Stimulated activated CD4-positive, alpha-beta T cell treated with anti-CD3 and anti-CD28 coated beads, Interleukin-1b, Interleukin-23, amount 100 ng/mL, for 24 hours (primary cell): Measurements from ENCODE around the gene PDPK1.

ENCODE experiments used
- DNase-seq, 4 experiments: peaks; one replicate each; pipeline ENCODE4 v3.0.0-alpha.2; 2020; ENCODE audit warnings: low read depth in 4 of 4, low spot score in 1 of 4

PDPK1 gene

DNA sequence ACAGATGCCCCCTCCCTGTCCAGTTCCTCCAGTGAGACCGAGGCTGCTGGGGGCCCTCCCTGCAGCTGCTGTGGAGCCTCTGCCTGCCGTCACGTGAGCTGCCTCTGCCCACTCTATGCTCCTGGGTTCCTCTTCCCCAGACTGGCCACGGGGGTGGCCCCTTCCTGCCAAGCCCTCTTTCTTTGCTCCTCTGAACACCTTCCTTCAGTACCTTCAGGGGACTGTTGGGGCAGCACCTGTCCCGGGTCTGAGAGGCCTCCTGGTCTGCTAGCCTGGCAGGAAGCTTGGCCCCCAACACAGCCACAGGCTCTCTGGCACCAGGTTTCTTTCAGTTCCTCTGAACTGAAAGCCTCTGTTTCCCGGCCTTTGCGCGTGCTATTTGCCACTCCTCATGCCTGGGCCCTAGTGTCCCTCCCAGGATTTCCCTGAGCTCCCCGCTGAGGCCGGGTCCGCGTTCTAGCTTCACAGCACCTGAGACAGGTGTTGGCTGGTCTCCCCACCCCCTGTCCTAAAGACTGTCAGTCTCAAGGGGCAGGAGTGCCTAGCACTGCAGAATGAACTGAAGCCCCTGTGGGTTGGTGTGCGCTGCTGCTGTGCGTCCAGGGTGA, 30.7 kb upstream of the PDPK1 start:
- DNase-seq = no peak

GRCh38 chr16:2507665-2508064, 30.2 kb upstream of the PDPK1 start:
- DNase-seq = no peak

- no peak for DNase-seq
Measured at GRCh38 chr16:2508722-2509400, 29.0 kb upstream of the PDPK1 start.

GRCh38 chr16:2511128-2511800, 26.6 kb upstream of the PDPK1 start:
- no peak for DNase-seq

- no peak for DNase-seq
Measured at GRCh38 chr16:2511996-2512734, 25.7 kb upstream of the PDPK1 start.

DNA sequence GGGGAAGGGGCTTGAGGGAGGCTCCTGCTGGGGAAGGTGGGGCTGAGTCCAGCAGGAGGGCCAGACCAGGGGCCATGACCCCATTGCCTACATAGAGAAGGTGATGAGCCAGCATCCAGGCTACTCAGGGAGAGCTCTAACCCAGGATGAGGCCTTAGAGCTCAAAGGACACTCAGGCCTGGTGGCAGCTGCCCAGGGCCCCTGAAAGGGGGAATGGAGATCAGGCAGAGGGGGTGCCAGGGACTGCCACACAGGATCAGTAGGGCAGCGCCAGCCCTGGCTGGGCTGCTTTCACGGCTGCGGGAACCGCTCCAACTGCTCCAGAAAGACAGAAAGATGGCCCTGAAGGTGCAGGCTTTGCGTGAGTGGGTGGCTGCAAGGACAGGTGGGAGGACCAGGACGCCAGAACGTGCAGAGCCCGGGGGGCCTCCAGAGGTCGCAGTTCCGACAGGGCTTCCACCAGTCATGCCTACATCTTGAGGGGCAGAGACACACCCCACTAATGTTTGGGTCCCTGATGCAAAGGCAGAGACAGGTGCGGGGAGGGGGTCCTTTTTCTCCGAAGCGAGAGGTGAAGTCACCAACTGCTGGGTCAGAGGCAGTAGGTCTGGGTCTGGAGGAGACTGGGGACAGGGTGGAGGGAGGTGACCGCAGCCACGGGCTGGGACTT, 25.0 kb upstream of the PDPK1 start:
- DNase-seq = no peak

DNA sequence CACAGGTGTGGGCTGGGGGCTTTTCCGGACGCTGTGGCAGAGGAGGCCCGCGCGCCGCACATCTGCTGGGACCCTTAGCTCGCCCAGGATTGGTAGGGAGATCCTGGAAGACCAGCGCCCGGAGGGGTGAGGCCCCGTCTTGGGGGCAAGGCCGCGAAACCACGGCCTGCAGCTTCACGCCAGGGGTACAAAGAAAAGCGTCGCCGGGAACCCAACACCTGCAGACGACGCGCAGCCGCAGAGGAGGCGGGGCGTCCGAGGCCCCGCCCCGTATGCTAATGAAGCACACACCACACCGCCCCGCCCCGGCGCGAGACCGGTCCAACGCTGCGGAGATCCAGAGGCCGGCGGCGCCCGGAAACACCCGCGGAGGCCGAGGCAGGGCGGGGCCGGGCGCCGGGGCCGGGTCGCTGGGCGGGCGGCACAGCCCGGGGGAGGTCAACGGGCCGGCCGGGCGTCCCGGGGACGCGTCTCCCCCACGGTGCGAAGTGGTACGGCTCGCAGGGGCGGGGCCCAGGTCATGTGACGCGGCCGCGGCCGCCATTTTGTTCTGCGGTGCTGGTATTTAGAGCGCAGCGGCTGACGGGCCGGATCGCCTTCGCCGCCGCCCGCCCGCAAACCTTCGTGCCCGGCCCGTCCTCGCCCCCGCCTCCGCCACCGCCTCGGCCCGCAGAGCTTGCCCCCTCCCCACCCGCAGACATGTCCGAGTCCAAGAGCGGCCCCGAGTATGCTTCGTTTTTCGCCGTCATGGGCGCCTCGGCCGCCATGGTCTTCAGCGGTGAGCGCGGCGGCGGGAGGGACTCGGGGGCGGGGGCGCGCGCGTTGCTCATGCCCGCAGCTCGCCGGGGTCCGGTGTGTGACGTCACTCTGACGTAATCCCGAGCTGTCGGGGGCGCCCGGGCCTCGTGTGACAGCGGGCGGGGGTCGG, 24.2 kb upstream of the PDPK1 start, which contains the start of gene ATP6V0C:
ATP6V0C (plus strand) TSS at position 548 of the 928 bp plus-strand sequence; CDS start at position 700, 152 bp downstream.
- DNase-seq = peak; percentile 75 to 88 (median 83)

- DNase-seq = peak in 1 of 4 experiments; percentile 17
Measured at GRCh38 chr16:2514333-2515179, 23.3 kb upstream of the PDPK1 start.

DNA sequence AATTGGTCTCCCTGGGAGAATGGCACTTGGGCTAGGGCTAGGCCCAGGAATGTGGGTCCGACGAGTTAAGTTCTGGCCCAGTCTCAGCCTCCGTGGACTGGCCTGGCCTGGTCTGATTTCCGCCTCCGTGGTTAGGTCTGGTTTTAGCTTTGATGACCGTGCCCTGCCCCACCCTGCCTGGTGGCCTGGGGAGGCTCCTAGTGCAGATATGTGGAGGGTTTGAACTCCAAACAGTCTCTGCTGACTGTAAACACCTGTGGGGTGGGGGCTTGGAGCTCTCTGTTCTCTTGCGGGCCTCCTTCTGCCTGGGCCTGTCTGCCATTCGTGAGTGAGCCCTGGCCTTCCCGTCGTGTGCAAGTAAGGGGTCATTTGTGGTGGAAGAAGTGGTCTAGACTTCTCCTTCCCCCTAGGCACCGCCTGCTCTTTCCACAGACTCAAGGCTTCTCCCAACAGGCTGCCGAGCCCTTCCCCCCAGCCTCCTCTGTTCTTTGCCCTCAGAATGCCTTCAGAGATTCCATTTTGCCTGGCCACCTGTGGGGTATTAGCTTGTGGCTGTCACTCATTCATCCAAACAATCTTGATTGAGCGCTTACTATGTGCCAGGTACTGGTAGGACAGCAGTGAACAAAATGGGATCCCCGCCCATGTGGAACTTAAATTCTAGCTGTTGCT, 22.5 kb upstream of the PDPK1 start:
- no peak for DNase-seq

DNA sequence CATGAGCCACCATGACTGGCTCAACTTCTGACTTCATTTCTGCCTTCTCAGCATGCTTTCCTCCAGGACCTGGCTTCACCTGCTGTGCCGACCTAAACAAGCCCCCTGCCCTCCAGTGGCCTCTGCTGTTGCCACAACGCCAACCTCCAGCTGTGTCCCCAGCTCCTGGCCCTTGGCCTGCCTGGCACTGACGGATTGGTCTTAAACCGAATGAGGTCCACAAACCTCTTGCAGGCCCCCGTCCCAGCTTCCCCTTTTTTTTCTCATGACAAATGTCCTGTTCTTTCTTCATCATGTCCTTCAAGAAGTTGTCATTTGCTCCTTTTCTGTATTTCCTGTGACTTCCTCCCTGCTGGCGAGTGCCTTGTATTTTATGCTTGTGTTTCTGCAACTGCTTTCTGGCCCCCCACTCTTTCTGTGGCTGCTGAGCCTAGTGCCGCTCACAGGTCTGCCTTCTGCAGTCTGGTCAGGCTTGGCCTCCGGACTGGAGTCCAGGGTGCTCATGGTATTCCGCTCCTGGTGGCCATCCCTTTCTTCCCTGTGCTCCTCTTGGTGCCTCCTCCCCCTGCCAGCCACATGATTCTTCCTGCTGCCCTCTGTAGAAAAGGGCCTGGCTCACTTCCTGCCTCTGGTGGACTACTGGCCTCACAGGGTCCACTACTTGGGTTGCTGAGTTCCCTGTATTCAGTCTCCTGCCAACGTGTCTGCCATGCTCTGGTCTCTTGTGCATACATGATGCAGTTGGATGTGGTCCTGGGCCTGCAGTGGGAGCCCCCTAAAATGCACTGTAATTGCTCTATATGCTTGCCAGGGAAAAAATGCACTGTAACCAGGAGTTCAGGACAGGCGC, 21.2 kb upstream of the PDPK1 start:
- no peak for DNase-seq

- DNase-seq = no peak
Measured at GRCh38 chr16:2517954-2518605, 19.7 kb upstream of the PDPK1 start.

DNA sequence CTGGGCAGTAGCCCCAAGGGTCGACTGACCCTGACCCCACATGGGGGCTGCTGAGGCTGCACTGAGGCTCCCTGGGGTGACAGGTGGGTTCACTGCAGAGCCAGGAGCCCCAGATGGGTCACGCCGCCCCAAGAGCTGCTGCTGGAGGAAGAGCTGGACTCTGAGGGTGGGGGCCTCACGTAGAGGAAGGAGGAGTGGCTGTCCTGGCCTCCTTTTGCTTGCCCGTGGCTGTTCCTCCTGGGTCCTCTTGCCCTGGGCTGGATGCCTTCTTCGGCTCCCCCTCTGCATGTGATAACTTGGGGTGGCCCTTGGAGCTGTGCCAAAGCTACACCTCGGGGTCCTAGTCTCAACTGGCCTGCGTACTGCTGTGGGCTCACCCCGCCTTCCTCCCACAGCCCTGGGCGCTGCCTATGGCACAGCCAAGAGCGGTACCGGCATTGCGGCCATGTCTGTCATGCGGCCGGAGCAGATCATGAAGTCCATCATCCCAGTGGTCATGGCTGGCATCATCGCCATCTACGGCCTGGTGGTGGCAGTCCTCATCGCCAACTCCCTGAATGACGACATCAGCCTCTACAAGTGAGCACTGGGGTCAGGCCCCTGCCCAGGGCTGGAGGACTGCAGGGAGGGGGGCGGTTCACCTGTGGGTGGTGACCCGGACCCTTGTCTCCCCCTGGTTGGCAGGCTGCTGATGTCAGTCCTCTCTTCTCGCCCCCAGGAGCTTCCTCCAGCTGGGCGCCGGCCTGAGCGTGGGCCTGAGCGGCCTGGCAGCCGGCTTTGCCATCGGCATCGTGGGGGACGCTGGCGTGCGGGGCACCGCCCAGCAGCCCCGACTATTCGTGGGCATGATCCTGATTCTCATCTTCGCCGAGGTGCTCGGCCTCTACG, 18.8 kb upstream of the PDPK1 start:
- DNase-seq = no peak

GRCh38 chr16:2519711-2520080, 18.1 kb upstream of the PDPK1 start:
- no peak for DNase-seq

DNA sequence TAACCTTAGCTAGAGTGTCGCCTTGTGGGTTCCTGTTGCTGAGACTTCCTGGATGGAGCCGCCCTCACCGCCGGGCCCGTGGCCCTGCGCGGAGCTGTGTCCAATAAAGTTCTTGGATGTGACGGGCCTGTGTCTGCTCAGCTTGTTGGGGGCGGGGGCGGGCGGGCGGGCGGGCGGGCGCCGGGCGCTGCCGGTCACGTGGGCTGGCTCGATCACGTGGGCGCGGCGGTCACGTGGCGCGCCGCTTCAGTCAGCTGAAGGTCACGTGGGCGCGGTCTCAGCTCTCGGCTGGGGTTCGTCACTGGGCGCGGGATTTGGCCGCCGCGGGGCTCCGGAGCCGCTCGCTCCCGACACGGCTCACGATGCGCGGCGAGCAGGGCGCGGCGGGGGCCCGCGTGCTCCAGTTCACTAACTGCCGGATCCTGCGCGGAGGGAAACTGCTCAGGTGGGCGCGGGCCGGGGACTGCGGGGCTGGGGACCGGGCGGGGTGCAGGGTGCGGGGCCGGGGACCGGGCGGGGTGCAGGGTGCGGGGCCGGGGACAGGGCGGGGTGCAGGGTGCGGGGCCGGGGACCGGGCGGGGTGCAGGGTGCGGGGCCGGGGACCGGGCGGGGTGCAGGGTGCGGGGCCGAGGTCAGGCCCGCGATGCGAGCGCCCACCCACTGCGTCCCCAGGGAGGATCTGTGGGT, 17.6 kb upstream of the PDPK1 start, which contains the start of gene AMDHD2:
AMDHD2 (plus strand) TSS at position 275 of the 687 bp plus-strand sequence; CDS start at position 363, 88 bp downstream.
- DNase-seq = peak; percentile 83 to 86 (median 86)

DNA sequence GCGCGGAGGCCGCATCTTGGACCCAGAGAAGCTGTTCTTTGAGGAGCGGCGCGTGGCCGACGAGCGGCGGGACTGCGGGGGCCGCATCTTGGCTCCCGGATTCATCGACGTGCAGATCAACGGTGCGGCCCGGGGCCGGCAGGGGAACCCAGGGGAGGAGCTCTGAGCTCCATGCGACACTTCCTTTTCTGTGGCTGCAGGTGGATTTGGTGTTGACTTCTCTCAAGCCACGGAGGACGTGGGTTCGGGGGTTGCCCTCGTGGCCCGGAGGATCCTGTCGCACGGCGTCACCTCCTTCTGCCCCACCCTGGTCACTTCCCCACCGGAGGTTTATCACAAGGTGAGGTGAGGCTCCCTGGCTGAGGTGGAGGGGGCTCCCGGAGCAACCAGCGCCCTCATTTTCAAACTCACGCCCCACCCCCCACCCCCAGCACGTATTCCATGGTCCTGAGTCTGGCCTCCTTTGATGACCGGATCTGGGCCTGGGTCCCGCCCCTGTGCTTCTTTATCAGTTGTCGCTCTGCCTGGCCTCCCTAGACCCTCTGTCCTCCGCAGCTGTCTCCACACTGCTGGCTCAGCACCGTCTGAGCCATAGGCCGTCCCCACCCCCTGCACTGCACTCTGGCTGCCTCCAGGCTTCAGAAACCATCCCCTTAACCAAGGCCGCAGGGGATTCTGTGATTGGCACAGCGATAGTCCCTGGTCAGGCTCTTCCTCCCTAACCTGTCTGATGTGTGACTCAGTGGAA, 16.9 kb upstream of the PDPK1 start:
- DNase-seq = peak in 1 of 4 experiments; percentile 33
